Nephron progenitor cell (in vitro differentiated cells): Measurements from ENCODE around the gene POLK.
A peak's percentile ranks its signal among the peaks of the same experiment; 100 is the strongest.

ENCODE experiments used
- DNase-seq: peaks from one replicate; pipeline ENCODE4 v3.0.0; 2021
- H3K27ac Mint-ChIP-seq: 2 replicates; pipeline ENCODE4 v1.8.0; 2021; ENCODE audit warnings: mild to moderate bottlenecking, moderate library complexity, mixed read lengths
- H3K27me3 Mint-ChIP-seq: 2 replicates; pipeline ENCODE4 v1.8.0; 2021; ENCODE audit warnings: mild to moderate bottlenecking, low read depth, mixed read lengths; ENCODE audit not compliant: poor library complexity
- H3K36me3 Mint-ChIP-seq: 2 replicates; pipeline ENCODE4 v1.8.0; 2021; ENCODE audit warnings: low read depth, mixed read lengths
- H3K4me1 Mint-ChIP-seq: 2 replicates; pipeline ENCODE4 v1.8.0; 2021; ENCODE audit warnings: mixed read lengths
- H3K4me3 Mint-ChIP-seq: 2 replicates; pipeline ENCODE4 v1.8.0; 2021; ENCODE audit warnings: mild to moderate bottlenecking, moderate library complexity, mixed read lengths
- H3K9me3 Mint-ChIP-seq: 2 replicates; pipeline ENCODE4 v1.8.0; 2021; ENCODE audit warnings: mild to moderate bottlenecking, moderate library complexity, mixed read lengths
- TF ChIP-seq, protein P1 (sequence below): fragments of 200-600 bp; sonication (generic); IDR thresholded peaks from 2 replicates; pipeline ENCODE4 v1.5.0; 2021; ENCODE audit warnings: antibody characterized with exemption

POLK gene

DNA sequence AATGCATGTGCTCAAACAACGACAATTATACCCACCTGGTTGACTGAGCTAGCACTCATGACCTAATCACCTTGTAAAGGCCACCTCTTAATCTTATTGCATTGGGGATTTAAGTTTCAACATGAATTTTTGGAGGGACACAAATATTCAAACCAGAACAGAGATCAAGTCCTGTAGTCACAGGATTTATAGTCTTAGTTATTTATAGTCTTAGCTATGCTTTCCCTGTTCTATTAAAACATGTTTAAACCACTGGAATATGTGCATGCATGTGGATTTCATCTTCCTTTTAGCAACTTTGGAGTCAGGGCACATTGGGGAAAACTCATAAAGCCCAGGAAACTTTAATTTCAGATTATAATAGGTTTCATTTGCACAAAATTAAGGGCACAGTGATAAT, 126.3 kb downstream of the POLK start:
- Mint-ChIP-seq H3K27ac (peak overlapping the region; percentile 24), H3K9me3 (peaks cover 14% of the 10 kb centered on the region), H3K4me3 (no peak overlapping the region), H3K36me3 (no peaks in the 10 kb centered on the region), H3K27me3 (peaks cover 4% of the 10 kb centered on the region), H3K4me1 (no peaks in the 10 kb centered on the region)
- TF ChIP-seq, protein P1, sequence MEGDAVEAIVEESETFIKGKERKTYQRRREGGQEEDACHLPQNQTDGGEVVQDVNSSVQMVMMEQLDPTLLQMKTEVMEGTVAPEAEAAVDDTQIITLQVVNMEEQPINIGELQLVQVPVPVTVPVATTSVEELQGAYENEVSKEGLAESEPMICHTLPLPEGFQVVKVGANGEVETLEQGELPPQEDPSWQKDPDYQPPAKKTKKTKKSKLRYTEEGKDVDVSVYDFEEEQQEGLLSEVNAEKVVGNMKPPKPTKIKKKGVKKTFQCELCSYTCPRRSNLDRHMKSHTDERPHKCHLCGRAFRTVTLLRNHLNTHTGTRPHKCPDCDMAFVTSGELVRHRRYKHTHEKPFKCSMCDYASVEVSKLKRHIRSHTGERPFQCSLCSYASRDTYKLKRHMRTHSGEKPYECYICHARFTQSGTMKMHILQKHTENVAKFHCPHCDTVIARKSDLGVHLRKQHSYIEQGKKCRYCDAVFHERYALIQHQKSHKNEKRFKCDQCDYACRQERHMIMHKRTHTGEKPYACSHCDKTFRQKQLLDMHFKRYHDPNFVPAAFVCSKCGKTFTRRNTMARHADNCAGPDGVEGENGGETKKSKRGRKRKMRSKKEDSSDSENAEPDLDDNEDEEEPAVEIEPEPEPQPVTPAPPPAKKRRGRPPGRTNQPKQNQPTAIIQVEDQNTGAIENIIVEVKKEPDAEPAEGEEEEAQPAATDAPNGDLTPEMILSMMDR, result no peak
- no peak for DNase-seq

- peaks cover 14% of the 10 kb centered on the region for H3K9me3 Mint-ChIP-seq
- TF ChIP-seq, protein P1, result no peak
- H3K36me3 Mint-ChIP-seq, result no peaks in the 10 kb centered on the region
- H3K4me3 Mint-ChIP-seq, result no peak overlapping the region
- H3K27me3 Mint-ChIP-seq, result peaks cover 2% of the 10 kb centered on the region
- no peak for DNase-seq
- H3K27ac Mint-ChIP-seq, result no peak overlapping the region
- no peaks in the 10 kb centered on the region for H3K4me1 Mint-ChIP-seq
Observed at GRCh38 chr5:75639535-75640311, 128.0 kb downstream of the POLK start.

DNA sequence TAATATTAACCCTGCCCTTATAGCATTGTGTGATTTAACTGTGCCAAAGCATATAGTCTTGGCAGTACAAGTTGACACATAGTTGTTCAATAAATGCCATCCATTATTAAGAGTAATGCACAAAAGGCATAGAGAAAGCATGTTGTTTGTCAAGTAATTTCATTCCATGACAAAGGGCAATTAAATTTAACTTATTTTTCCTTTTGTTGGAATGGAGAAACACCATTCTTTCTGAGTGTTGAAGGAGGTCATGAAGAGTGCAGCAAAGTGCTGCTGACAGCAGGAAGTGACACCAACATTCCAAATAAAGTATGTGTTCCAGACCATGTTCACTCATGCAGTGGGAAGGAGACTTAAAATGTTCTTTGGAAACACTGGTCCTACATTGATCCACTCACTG, 128.7 kb downstream of the POLK start:
- no peaks in the 10 kb centered on the region for H3K4me1 Mint-ChIP-seq
- no peaks in the 10 kb centered on the region for H3K27me3 Mint-ChIP-seq
- DNase-seq, result no peak
- H3K4me3 Mint-ChIP-seq, result no peak overlapping the region
- H3K9me3 Mint-ChIP-seq, result peaks cover 14% of the 10 kb centered on the region
- TF ChIP-seq, protein P1, result no peak
- H3K27ac Mint-ChIP-seq, result no peak overlapping the region
- no peaks in the 10 kb centered on the region for H3K36me3 Mint-ChIP-seq

DNA sequence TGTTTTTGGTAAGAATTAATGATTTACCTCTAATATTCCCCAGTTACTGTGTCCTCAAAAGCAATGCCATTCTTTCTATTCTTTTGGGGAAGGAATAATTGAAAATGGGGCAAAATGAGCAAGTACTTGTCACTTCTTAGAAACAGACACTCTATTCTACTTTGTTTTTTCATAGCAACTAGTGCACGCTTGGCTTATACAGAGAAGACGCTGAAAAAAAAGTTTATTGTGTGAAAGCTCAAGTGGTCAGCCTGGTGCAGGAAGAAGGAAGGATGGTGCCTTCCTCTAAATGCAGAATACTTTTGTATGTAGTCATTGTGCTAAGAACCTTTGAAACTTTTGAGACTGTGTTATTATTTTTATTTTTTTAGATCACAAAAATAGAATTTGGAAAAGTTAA, 129.1 kb downstream of the POLK start:
- TF ChIP-seq, protein P1, result no peak
- Mint-ChIP-seq H3K36me3 (no peaks in the 10 kb centered on the region), H3K27me3 (no peaks in the 10 kb centered on the region), H3K4me1 (no peaks in the 10 kb centered on the region), H3K4me3 (no peak overlapping the region), H3K9me3 (peaks cover 14% of the 10 kb centered on the region), H3K27ac (no peak overlapping the region)
- no peak for DNase-seq

DNA sequence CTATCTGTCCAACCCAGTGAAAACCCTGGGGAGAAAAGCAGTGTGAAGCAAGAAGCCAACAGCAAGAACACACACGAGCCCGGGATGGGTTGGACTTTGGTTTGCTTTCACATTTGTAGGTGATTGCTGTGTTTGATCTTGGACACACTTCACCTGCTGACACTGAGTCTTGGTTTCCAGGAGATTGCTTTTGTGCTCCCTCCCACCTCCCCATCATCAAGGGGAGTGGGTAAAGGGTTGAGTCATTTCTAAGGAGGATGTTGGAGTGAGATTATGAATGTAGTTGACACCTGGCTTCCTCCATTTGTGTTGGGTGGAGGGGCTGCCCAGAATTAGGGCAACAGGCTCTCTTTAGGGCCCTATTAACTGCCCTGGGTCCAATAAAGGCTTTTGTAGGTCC, 137.0 kb downstream of the POLK start:
- H3K9me3 Mint-ChIP-seq, result peaks cover 7% of the 10 kb centered on the region
- H3K36me3 Mint-ChIP-seq, result no peaks in the 10 kb centered on the region

More for the DNA sequence above, 137.0 kb downstream of the POLK start:
- H3K27me3 Mint-ChIP-seq, result no peaks in the 10 kb centered on the region
- H3K4me1 Mint-ChIP-seq, result peaks cover 2% of the 10 kb centered on the region
- no peak overlapping the region for H3K4me3 Mint-ChIP-seq
- no peak overlapping the region for H3K27ac Mint-ChIP-seq
- no peak for DNase-seq
- TF ChIP-seq, protein P1, result no peak
